KMS-11 (cell line): ENCODE results near the gene LCN10.

Source experiments
- H2AFZ ChIP-seq: fragments of 200-600 bp; sonication (generic); 2 replicates; pipeline ENCODE4 v1.6.1; 2016; ENCODE audit warnings: antibody characterized with exemption, mixed run types, low read depth
- H3K27ac ChIP-seq: fragments of 200-600 bp; sonication (generic); 2 replicates; pipeline ENCODE4 v1.6.1; 2016; ENCODE audit warnings: mild to moderate bottlenecking, mixed run types
- H3K27me3 ChIP-seq: fragments of 200-600 bp; sonication (generic); 2 replicates; pipeline ENCODE4 v1.6.1; 2017; ENCODE audit warnings: mild to moderate bottlenecking, low read depth, mixed run types, moderate library complexity; ENCODE audit not compliant: insufficient read depth
- H3K36me3 ChIP-seq: fragments of 200-600 bp; sonication (generic); 2 replicates; pipeline ENCODE4 v1.6.1; 2017; ENCODE audit warnings: mild to moderate bottlenecking, mixed run types; ENCODE audit not compliant: insufficient read depth
- H3K4me1 ChIP-seq: fragments of 200-600 bp; sonication (generic); 2 replicates; pipeline ENCODE4 v1.6.1; 2016; ENCODE audit warnings: mild to moderate bottlenecking, low read depth, mixed run types; ENCODE audit not compliant: poor library complexity, severe bottlenecking
- H3K4me2 ChIP-seq: fragments of 200-600 bp; sonication (generic); 2 replicates; pipeline ENCODE4 v1.7.0; 2016; ENCODE audit warnings: mild to moderate bottlenecking, mixed run types
- H3K4me3 ChIP-seq: fragments of 200-600 bp; sonication (generic); IDR thresholded peaks from 2 replicates; pipeline ENCODE4 v1.6.1; 2017; ENCODE audit warnings: low read depth, low read length, mixed read lengths; ENCODE audit not compliant: insufficient read depth
- H3K79me2 ChIP-seq: fragments of 200-600 bp; sonication (generic); 2 replicates; pipeline ENCODE4 v1.6.1; 2016; ENCODE audit warnings: low read depth, mixed run types; ENCODE audit not compliant: insufficient read depth
- H3K9ac ChIP-seq: fragments of 200-600 bp; sonication (generic); 2 replicates; pipeline ENCODE4 v1.6.1; 2016; ENCODE audit warnings: mild to moderate bottlenecking, mixed run types
- H4K20me1 ChIP-seq: fragments of 200-600 bp; sonication (generic); 2 replicates; pipeline ENCODE4 v1.6.1; 2016; ENCODE audit warnings: mild to moderate bottlenecking, mixed run types; ENCODE audit not compliant: insufficient read depth
- CTCF ChIP-seq: fragments of 200-600 bp; sonication (generic); conservative IDR thresholded peaks from 2 replicates; pipeline ENCODE4 v1.6.1; 2017; ENCODE audit warnings: low read depth, mild to moderate bottlenecking, antibody characterized with exemption, low read length, moderate library complexity, mixed read lengths

LCN10 gene

GRCh38 chr9:136759436-136760325 lies 16.9 kb upstream of the LCN10 start:
- H3K9ac ChIP-seq, result no peak overlapping the region
- H3K79me2 ChIP-seq, result no peaks in the 10 kb centered on the region
- H3K4me3 ChIP-seq, result no peak overlapping the region
- no peak overlapping the region for H3K4me2 ChIP-seq
- H3K36me3 ChIP-seq, result no peaks in the 10 kb centered on the region
- no peaks in the 10 kb centered on the region for H4K20me1 ChIP-seq
- H3K4me1 ChIP-seq, result peaks cover 18% of the 10 kb centered on the region
- no peak overlapping the region for H3K27ac ChIP-seq
- TF ChIP-seq CTCF, result no peak
- H3K27me3 ChIP-seq, result peaks cover 29% of the 10 kb centered on the region
- H2AFZ ChIP-seq, result no peak overlapping the region

- Histone ChIP-seq H2AFZ (no peak overlapping the region), H3K4me3 (no peak overlapping the region), H3K27me3 (peaks cover 29% of the 10 kb centered on the region), H3K36me3 (no peaks in the 10 kb centered on the region), H3K79me2 (no peaks in the 10 kb centered on the region), H3K27ac (no peak overlapping the region), H3K9ac (no peak overlapping the region), H3K4me1 (peaks cover 16% of the 10 kb centered on the region), H4K20me1 (no peaks in the 10 kb centered on the region), H3K4me2 (no peak overlapping the region)
- no peak for TF ChIP-seq CTCF
Observed at GRCh38 chr9:136759001-136759400, 16.3 kb upstream of the LCN10 start.

GRCh38 chr9:136757751-136758140 lies 15.0 kb upstream of the LCN10 start:
- H3K27ac ChIP-seq, result no peak overlapping the region

DNA sequence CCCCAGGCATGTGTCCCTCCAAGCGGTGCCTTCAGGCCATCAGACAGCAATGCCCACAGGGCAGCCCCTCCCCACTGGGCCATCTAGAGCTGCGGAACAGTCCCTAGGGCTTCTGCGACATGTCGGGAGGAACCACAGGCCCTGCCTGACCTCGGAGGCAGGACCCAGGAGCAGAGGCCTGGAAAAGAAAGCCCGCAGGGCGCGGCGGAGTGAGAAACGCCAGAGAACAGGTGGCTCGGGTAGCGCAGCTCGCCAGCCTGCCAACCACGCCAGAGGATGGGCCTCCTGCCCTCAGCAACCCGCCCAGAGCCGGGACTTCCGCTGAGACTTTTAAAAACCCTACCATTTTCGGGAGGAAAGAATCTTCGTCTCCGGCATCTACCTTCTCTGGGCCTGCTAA lies 14.6 kb upstream of the LCN10 start:
- Histone ChIP-seq H3K27me3 (peaks cover 37% of the 10 kb centered on the region), H3K79me2 (no peaks in the 10 kb centered on the region), H4K20me1 (no peaks in the 10 kb centered on the region), H3K4me2 (no peak overlapping the region), H2AFZ (no peak overlapping the region), H3K9ac (no peak overlapping the region), H3K4me1 (peaks cover 10% of the 10 kb centered on the region), H3K36me3 (no peaks in the 10 kb centered on the region), H3K27ac (no peak overlapping the region), H3K4me3 (no peak overlapping the region)
- no peak for TF ChIP-seq CTCF

More at GRCh38 chr9:136757751-136758140, 15.0 kb upstream of the LCN10 start:
- peaks cover 14% of the 10 kb centered on the region for H3K4me1 ChIP-seq
- H3K4me3 ChIP-seq, result no peak overlapping the region
- no peak overlapping the region for H3K4me2 ChIP-seq
- no peak overlapping the region for H2AFZ ChIP-seq
- H3K36me3 ChIP-seq, result no peaks in the 10 kb centered on the region
- H4K20me1 ChIP-seq, result no peaks in the 10 kb centered on the region
- H3K27me3 ChIP-seq, result peaks cover 37% of the 10 kb centered on the region
- H3K79me2 ChIP-seq, result no peaks in the 10 kb centered on the region
- TF ChIP-seq CTCF, result no peak
- no peak overlapping the region for H3K9ac ChIP-seq
